PC-9 (cell line): ENCODE results near the gene TBC1D14. TPM values are rescaled to one million over a fixed set of nuclear protein-coding genes. Genes with fewer than 3 reads are reported as not detected.

Experiments used
- BruUV-seq: library from RNA; stranded (reverse); fragments of 400-500 nt; replicated peaks from 2 replicates; lab custom pipeline; 2021; lab: Mats Ljungman, UMichigan
- CTCF ChIA-PET: fragments of 300-600 bp; sonication (Branson Sonifier 250); formaldehyde crosslinking; loops from one replicate; lab custom pipeline; 2022; ENCODE audit warnings: antibody characterized with exemption; lab: Charles Lee
- POLR2A ChIA-PET: fragments of 300-600 bp; sonication (Branson Sonifier 250); formaldehyde crosslinking; loops from one replicate; lab custom pipeline; 2022; ENCODE audit warnings: antibody characterized with exemption; ENCODE audit not compliant: unreplicated experiment; lab: Charles Lee
- DNase-seq, 2 experiments: peaks; one replicate each; pipeline versions ENCODE4 v3.0.0 to v3.0.0-alpha.2; 2015 to 2022; ENCODE audit warnings: mixed read lengths in 1 of 2
- H2AFZ ChIP-seq: fragments of 200-600 bp; sonication (generic); 2 replicates; pipeline ENCODE4 v1.8.1; 2017; ENCODE audit warnings: antibody characterized with exemption
- H3F3A ChIP-seq: fragments of 200-600 bp; sonication (generic); 2 replicates; pipeline ENCODE4 v1.8.1; 2017; ENCODE audit warnings: antibody characterized with exemption, mild to moderate bottlenecking, low read depth; ENCODE audit not compliant: insufficient read depth
- H3K27ac ChIP-seq: fragments of 200-600 bp; sonication (generic); 2 replicates; pipeline ENCODE4 v1.6.1; 2016; ENCODE audit warnings: mixed run types
- H3K27me3 ChIP-seq: fragments of 200-600 bp; sonication (generic); 2 replicates; pipeline ENCODE4 v1.6.1; 2016; ENCODE audit warnings: low read depth, mixed run types; ENCODE audit not compliant: insufficient read depth
- H3K36me3 ChIP-seq: fragments of 200-600 bp; sonication (generic); 2 replicates; pipeline ENCODE4 v1.6.1; 2016; ENCODE audit warnings: low read depth, mixed run types
- H3K4me1 ChIP-seq: fragments of 200-600 bp; sonication (generic); replicated peaks from 2 replicates; pipeline ENCODE4 v1.6.1; 2016; ENCODE audit warnings: mixed run types; ENCODE audit not compliant: insufficient read depth
- H3K4me2 ChIP-seq: fragments of 200-600 bp; sonication (generic); 2 replicates; pipeline ENCODE4 v1.6.1; 2017; ENCODE audit warnings: mixed run types
- H3K4me3 ChIP-seq: fragments of 200-600 bp; sonication (generic); 2 replicates; pipeline ENCODE4 v1.6.1; 2016; ENCODE audit warnings: mixed run types
- H3K79me2 ChIP-seq: fragments of 200-600 bp; sonication (generic); 2 replicates; pipeline ENCODE4 v1.6.1; 2017; ENCODE audit warnings: low read depth, mixed run types
- H3K9me2 ChIP-seq: fragments of 200-600 bp; sonication (generic); 2 replicates; pipeline ENCODE4 v1.8.1; 2017; ENCODE audit warnings: mild to moderate bottlenecking; ENCODE audit not compliant: insufficient read depth
- H3K9me3 ChIP-seq: fragments of 200-600 bp; sonication (generic); 2 replicates; pipeline ENCODE4 v1.8.1; 2016; ENCODE audit warnings: low read depth; ENCODE audit not compliant: insufficient read depth
- H4K20me1 ChIP-seq: fragments of 200-600 bp; sonication (generic); 2 replicates; pipeline ENCODE4 v1.8.1; 2017; ENCODE audit not compliant: insufficient read depth
- EZH2 ChIP-seq: fragments of 200-600 bp; sonication (generic); IDR thresholded peaks from 2 replicates; pipeline ENCODE4 v1.8.0; 2017; ENCODE audit warnings: antibody characterized with exemption, low read depth
- intact Hi-C: fragments of 100-400 bp; cut with micrococcal nuclease; formaldehyde crosslinking; loops from one replicate; pipeline ENCODE4 v1.10.0; 2022; ENCODE audit not compliant: unreplicated experiment
- total RNA-seq: library from RNA; stranded (reverse); gene quantifications from 2 replicates; pipeline ENCODE4 v1.2.3, GENCODE V29; 2021
- TF ChIP-seq, protein P1 (sequence below): fragments of 200-600 bp; sonication (generic); conservative IDR thresholded peaks from 2 replicates; pipeline ENCODE4 v1.6.1; 2017; ENCODE audit warnings: mixed run types, antibody characterized with exemption, mild to moderate bottlenecking, moderate library complexity

The TBC1D14 gene
- total RNA-seq, 1 experiment from 2014 or later: 46.2 TPM

DNA sequence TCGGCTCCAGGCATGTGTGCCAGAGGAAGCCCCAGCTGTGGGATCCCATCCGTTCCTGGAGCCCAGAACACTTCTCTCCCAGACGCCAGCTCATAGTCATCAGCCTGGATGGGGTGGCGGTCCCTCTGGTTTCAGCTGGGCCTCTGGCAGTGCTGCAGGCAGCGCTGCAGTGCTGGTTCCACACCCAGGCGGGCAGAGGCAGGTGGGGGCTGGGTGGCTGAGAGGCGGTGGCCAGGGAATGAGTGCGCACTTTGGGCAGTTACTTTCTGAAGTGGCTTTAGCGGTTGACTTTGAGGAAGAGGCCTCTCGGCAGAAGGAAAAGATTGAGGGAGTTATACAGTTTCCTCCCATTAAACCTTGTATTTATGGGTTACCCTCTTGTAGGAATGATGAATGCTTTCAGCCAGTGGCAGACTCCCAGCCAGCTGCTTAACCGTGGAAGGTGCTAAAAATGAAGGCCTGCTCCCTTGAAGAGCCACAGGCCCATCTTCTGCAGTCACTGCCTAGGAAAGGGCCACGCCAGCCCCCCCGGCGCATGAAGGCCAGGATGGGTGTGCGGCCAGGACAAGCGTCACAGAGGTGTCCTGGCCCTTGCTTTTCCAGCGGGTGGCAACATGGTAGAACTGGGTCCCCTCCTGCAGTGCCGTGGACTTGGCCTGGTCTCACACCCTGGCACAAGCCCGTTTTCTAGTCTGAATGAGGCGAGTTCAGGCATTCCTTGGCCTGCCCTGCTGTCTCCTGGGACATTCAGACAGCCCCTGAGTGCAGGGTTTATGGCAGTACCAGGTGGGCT lies 143.5 kb downstream of the TBC1D14 start:
- Histone ChIP-seq H3K9me3 (no peaks in the 10 kb centered on the region), H4K20me1 (no peaks in the 10 kb centered on the region), H3K79me2 (no peaks in the 10 kb centered on the region), H2AFZ (no peak overlapping the region), H3K4me2 (no peak overlapping the region), H3K36me3 (no peaks in the 10 kb centered on the region), H3F3A (no peaks in the 10 kb centered on the region), H3K9me2 (no peaks in the 10 kb centered on the region), H3K27me3 (no peaks in the 10 kb centered on the region), H3K27ac (no peak overlapping the region), H3K4me3 (no peak overlapping the region), H3K4me1 (no peaks in the 10 kb centered on the region)
- intact Hi-C loops: no loop called here
- DNase-seq: no peak
- TF ChIP-seq, protein P1, sequence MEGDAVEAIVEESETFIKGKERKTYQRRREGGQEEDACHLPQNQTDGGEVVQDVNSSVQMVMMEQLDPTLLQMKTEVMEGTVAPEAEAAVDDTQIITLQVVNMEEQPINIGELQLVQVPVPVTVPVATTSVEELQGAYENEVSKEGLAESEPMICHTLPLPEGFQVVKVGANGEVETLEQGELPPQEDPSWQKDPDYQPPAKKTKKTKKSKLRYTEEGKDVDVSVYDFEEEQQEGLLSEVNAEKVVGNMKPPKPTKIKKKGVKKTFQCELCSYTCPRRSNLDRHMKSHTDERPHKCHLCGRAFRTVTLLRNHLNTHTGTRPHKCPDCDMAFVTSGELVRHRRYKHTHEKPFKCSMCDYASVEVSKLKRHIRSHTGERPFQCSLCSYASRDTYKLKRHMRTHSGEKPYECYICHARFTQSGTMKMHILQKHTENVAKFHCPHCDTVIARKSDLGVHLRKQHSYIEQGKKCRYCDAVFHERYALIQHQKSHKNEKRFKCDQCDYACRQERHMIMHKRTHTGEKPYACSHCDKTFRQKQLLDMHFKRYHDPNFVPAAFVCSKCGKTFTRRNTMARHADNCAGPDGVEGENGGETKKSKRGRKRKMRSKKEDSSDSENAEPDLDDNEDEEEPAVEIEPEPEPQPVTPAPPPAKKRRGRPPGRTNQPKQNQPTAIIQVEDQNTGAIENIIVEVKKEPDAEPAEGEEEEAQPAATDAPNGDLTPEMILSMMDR: no peak
- no peak for TF ChIP-seq EZH2
- POLR2A ChIA-PET: no interaction called here
- BruUV-seq: no TSS peak
- CTCF ChIA-PET: no interaction called here

DNA sequence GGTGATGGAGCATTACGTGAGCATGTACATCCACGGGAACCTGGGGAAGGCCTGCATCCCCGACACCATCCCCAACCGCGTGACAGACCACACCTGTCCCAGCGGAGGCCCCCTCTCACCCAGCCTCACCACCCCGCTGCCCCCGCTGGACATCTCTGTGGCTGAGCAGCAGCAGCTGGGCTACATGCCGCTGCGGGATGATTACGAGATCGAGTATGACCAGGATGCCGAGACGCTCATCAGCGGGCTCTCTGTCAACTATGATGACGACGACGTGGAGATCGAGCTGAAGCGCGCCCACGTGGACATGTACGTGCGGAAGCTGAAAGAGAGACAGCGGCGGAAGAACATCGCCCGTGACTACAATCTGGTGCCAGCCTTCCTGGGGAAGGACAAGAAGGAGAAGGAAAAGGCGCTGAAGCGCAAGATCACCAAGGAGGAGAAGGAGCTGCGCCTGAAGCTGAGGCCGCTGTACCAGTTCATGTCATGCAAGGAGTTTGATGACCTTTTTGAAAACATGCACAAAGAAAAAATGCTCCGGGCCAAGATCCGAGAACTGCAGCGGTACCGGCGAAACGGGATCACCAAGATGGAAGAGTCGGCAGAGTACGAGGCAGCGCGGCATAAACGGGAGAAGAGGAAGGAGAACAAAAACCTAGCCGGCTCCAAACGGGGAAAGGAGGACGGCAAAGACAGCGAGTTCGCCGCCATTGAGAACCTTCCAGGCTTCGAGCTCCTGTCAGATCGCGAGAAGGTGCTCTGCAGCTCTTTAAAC lies 144.7 kb downstream of the TBC1D14 start:
- no peaks in the 10 kb centered on the region for H3K4me1 ChIP-seq
- TSS peak; percentile 30 for BruUV-seq

More for the DNA sequence above, 144.7 kb downstream of the TBC1D14 start:
- no peak for TF ChIP-seq EZH2
- TF ChIP-seq, protein P1: no peak
- no peaks in the 10 kb centered on the region for H3K36me3 ChIP-seq
- no peak overlapping the region for H2AFZ ChIP-seq
- H3K4me2 ChIP-seq: no peak overlapping the region
- no peaks in the 10 kb centered on the region for H3K27me3 ChIP-seq
- H4K20me1 ChIP-seq: peaks cover 7% of the 10 kb centered on the region
- H3K79me2 ChIP-seq: no peaks in the 10 kb centered on the region
- CTCF ChIA-PET: no interaction called here
- no peaks in the 10 kb centered on the region for H3F3A ChIP-seq
- intact Hi-C loops: no loop called here
- H3K4me3 ChIP-seq: no peak overlapping the region
- DNase-seq: no peak
- H3K27ac ChIP-seq: no peak overlapping the region
- no peaks in the 10 kb centered on the region for H3K9me3 ChIP-seq
- POLR2A ChIA-PET: no interaction called here
- H3K9me2 ChIP-seq: no peaks in the 10 kb centered on the region
